GM21390 (cell line): Measurements from ENCODE around the gene AK5.

Experiments
- ATAC-seq: cut with Tn5 transposase; IDR thresholded peaks from one replicate; pipeline ENCODE4 v1.9.1; 2021; ENCODE audit not compliant: unreplicated experiment

AK5 gene

GRCh38 chr1:77281491-77282186 lies at the start of gene AK5:
AK5 (plus strand) TSS chr1:77282019; CDS start chr1:77282314, 295 bp downstream.
- peak; percentile 62 for ATAC-seq

GRCh38 chr1:77232829-77233228 lies 49.0 kb upstream of the AK5 start:
- no peak for ATAC-seq

GRCh38 chr1:77234096-77234495 lies 47.7 kb upstream of the AK5 start:
- ATAC-seq, result no peak

GRCh38 chr1:77234943-77235342 lies 46.9 kb upstream of the AK5 start:
- ATAC-seq, result no peak

- ATAC-seq, result no peak
These were observed 43.4 kb upstream of the AK5 start for GRCh38 chr1:77238462-77238861.

GRCh38 chr1:77239311-77239710 lies 42.5 kb upstream of the AK5 start:
- ATAC-seq, result no peak

GRCh38 chr1:77245830-77246229 lies 36.0 kb upstream of the AK5 start:
- ATAC-seq, result no peak

- no peak for ATAC-seq
These were observed 31.7 kb upstream of the AK5 start for GRCh38 chr1:77250126-77250525.

GRCh38 chr1:77253211-77253610 lies 28.6 kb upstream of the AK5 start:
- no peak for ATAC-seq

GRCh38 chr1:77263708-77264107 lies 18.1 kb upstream of the AK5 start:
- ATAC-seq, result no peak

GRCh38 chr1:77265180-77265579 lies 16.6 kb upstream of the AK5 start:
- no peak for ATAC-seq

- no peak for ATAC-seq
These were observed 14.8 kb upstream of the AK5 start for GRCh38 chr1:77267035-77267434.

GRCh38 chr1:77271852-77272580 lies 9.8 kb upstream of the AK5 start:
- ATAC-seq, result no peak

- no peak for ATAC-seq
These were observed 7.9 kb upstream of the AK5 start for GRCh38 chr1:77273891-77274290.

- ATAC-seq, result no peak
These were observed 6.6 kb upstream of the AK5 start for GRCh38 chr1:77275194-77275593.

GRCh38 chr1:77276941-77277340 lies 4.9 kb upstream of the AK5 start:
- ATAC-seq, result no peak

- no peak for ATAC-seq
These were observed 1.9 kb upstream of the AK5 start for GRCh38 chr1:77279929-77280328.

GRCh38 chr1:77280962-77281361 lies 857 bp upstream of the AK5 start:
- ATAC-seq, result no peak

GRCh38 chr1:77282187-77282865 lies 507 bp downstream of the AK5 start:
- peak; percentile 34 for ATAC-seq

- ATAC-seq, result no peak
These were observed 1.2 kb downstream of the AK5 start for GRCh38 chr1:77282866-77283539.

- no peak for ATAC-seq
These were observed 2.0 kb downstream of the AK5 start for GRCh38 chr1:77283701-77284425.
